Neural progenitor cell (in vitro differentiated cells): Measurements from ENCODE around the gene NDUFA8. TPM values are rescaled to one million over a fixed set of nuclear protein-coding genes. Genes with fewer than 3 reads are reported as not detected.

ENCODE experiments used
- DNase-seq: peaks from one replicate; pipeline ENCODE4 v3.0.0-alpha.2; 2016; ENCODE audit warnings: low spot score
- H2AFZ ChIP-seq: fragments of 200-600 bp; sonication (generic); replicated peaks from 2 replicates; pipeline ENCODE4 v1.6.1; 2016; ENCODE audit warnings: antibody characterized with exemption
- H3F3A ChIP-seq: fragments of 200-600 bp; sonication (generic); 2 replicates; pipeline ENCODE4 v1.6.1; 2016; ENCODE audit warnings: antibody characterized with exemption, low read depth
- H3K27ac ChIP-seq: fragments of 200-600 bp; sonication (generic); 2 replicates; pipeline ENCODE4 v1.5.1; 2016; ENCODE audit warnings: mild to moderate bottlenecking
- H3K27me3 ChIP-seq: fragments of 200-600 bp; sonication (generic); 2 replicates; pipeline ENCODE4 v1.6.1; 2016; ENCODE audit warnings: mild to moderate bottlenecking, moderate library complexity
- H3K36me3 ChIP-seq: fragments of 200-600 bp; sonication (generic); 2 replicates; pipeline ENCODE4 v1.5.1; 2016
- H3K4me1 ChIP-seq: fragments of 200-600 bp; sonication (generic); 2 replicates; pipeline ENCODE4 v1.6.1; 2016; ENCODE audit warnings: mixed run types
- H3K4me2 ChIP-seq: fragments of 200-600 bp; sonication (generic); 2 replicates; pipeline ENCODE4 v1.6.1; 2016
- H3K4me3 ChIP-seq: fragments of 200-600 bp; sonication (generic); 2 replicates; pipeline ENCODE4 v1.5.1; 2016
- H3K79me2 ChIP-seq: fragments of 200-600 bp; sonication (generic); 2 replicates; pipeline ENCODE4 v1.6.1; 2016; ENCODE audit warnings: low read depth
- H3K9ac ChIP-seq: fragments of 200-600 bp; sonication (generic); 2 replicates; pipeline ENCODE4 v1.6.1; 2016
- H3K9me3 ChIP-seq: fragments of 200-600 bp; sonication (generic); 2 replicates; pipeline ENCODE4 v1.5.1; 2016; ENCODE audit warnings: low read depth
- H4K20me1 ChIP-seq: fragments of 200-600 bp; sonication (generic); 2 replicates; pipeline ENCODE4 v1.6.1; 2016; ENCODE audit warnings: low read depth
- H3K27ac Mint-ChIP-seq: 3 replicates; pipeline ENCODE4 v1.8.0; 2021; ENCODE audit warnings: mixed read lengths
- H3K27me3 Mint-ChIP-seq: 2 replicates; pipeline ENCODE4 v1.8.0; 2022; ENCODE audit warnings: low read depth, mild to moderate bottlenecking, inconsistent platforms, moderate library complexity, mixed read lengths; ENCODE audit not compliant: insufficient read depth
- H3K36me3 Mint-ChIP-seq: 3 replicates; pipeline ENCODE4 v1.8.0; 2021; ENCODE audit warnings: mixed read lengths
- H3K4me1 Mint-ChIP-seq: 3 replicates; pipeline ENCODE4 v1.8.0; 2021; ENCODE audit warnings: mixed read lengths
- H3K4me3 Mint-ChIP-seq: 3 replicates; pipeline ENCODE4 v1.8.0; 2021; ENCODE audit warnings: mild to moderate bottlenecking, moderate library complexity, mixed read lengths
- H3K9me3 Mint-ChIP-seq: 3 replicates; pipeline ENCODE4 v1.8.0; 2020; ENCODE audit warnings: mixed read lengths
- EZH2 ChIP-seq: fragments of 200-600 bp; sonication (generic); IDR thresholded peaks from 2 replicates; pipeline ENCODE4 v1.6.1; 2017; ENCODE audit warnings: antibody characterized with exemption, mild to moderate bottlenecking, moderate library complexity
- EZH2phosphoT487 ChIP-seq: fragments of 200-600 bp; sonication (generic); IDR thresholded peaks from 2 replicates; pipeline ENCODE4 v1.6.1; 2017; ENCODE audit warnings: antibody characterized with exemption
- total RNA-seq: library from RNA; depleted of rRNA; stranded (reverse); fragments of >200 nt; gene quantifications from 2 replicates; pipeline ENCODE4 v1.2.3, GENCODE V29; 2015; ENCODE audit warnings: low replicate concordance
- TF ChIP-seq, protein P1 (sequence below): fragments of 200-600 bp; sonication (generic); IDR thresholded peaks from 2 replicates; pipeline ENCODE4 v1.5.1; 2017; ENCODE audit warnings: antibody characterized with exemption, mild to moderate bottlenecking

NDUFA8 gene
- total RNA-seq, 1 donor from 2014 or later, result 49.6 TPM

DNA sequence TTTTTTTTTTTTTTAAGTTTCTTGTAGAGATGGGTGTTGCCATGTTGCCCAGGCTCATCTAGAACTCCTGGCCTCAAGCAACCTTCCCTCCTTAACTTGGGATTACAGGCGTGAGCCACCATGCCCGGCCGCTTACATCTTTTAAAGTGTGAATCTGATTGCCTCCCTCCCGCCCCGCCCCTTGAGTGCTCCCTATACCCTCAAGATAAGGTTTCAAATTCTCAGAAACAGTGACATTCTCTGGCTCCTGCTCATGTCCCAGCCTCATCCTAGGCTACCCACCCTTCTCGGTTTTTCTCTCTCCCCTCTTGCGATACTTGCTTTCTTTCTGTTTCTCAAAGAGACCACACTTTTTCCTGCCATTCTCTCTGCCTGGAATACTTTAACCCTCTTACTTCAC lies 12.6 kb upstream of the NDUFA8 start:
- peaks cover 14% of the 10 kb centered on the region for H3K27me3 Mint-ChIP-seq
- no peak for DNase-seq
- Histone ChIP-seq H3K9ac (no peak overlapping the region), H3K4me1 (no peaks in the 10 kb centered on the region), H3F3A (no peaks in the 10 kb centered on the region), H3K4me2 (no peak overlapping the region), H3K79me2 (no peaks in the 10 kb centered on the region), H3K9me3 (no peaks in the 10 kb centered on the region), H4K20me1 (no peaks in the 10 kb centered on the region), H3K36me3 (no peaks in the 10 kb centered on the region), H3K4me3 (no peak overlapping the region), H2AFZ (no peak overlapping the region), H3K27ac (no peak overlapping the region), H3K27me3 (peaks cover 17% of the 10 kb centered on the region)
- no peak for TF ChIP-seq EZH2phosphoT487
- TF ChIP-seq, protein P1, sequence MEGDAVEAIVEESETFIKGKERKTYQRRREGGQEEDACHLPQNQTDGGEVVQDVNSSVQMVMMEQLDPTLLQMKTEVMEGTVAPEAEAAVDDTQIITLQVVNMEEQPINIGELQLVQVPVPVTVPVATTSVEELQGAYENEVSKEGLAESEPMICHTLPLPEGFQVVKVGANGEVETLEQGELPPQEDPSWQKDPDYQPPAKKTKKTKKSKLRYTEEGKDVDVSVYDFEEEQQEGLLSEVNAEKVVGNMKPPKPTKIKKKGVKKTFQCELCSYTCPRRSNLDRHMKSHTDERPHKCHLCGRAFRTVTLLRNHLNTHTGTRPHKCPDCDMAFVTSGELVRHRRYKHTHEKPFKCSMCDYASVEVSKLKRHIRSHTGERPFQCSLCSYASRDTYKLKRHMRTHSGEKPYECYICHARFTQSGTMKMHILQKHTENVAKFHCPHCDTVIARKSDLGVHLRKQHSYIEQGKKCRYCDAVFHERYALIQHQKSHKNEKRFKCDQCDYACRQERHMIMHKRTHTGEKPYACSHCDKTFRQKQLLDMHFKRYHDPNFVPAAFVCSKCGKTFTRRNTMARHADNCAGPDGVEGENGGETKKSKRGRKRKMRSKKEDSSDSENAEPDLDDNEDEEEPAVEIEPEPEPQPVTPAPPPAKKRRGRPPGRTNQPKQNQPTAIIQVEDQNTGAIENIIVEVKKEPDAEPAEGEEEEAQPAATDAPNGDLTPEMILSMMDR, result no peak
- no peak for TF ChIP-seq EZH2
- no peak overlapping the region for H3K4me3 Mint-ChIP-seq
- no peaks in the 10 kb centered on the region for H3K36me3 Mint-ChIP-seq
- H3K9me3 Mint-ChIP-seq, result no peaks in the 10 kb centered on the region
- H3K27ac Mint-ChIP-seq, result no peak overlapping the region
- no peaks in the 10 kb centered on the region for H3K4me1 Mint-ChIP-seq

DNA sequence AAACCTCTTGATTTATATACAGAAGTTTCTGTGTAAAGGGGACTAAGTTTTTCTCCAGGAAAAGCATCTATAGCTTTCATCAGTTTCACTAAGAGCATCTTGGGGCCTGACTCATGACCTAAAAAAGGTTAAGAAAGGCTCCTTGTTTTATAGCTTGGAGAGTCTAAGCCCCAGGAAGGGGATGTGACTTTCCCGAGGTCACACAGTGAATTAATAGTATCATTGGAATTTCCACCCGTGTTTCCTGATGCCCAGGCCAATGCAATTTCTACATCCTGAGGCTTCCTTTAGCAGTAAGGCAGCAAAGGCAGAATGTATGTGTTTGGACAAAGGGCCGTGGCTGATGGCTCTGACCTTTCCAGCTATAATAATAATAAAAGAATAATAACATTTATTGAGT lies 8.8 kb upstream of the NDUFA8 start:
- H3K9me3 ChIP-seq, result no peaks in the 10 kb centered on the region
- DNase-seq, result no peak
- no peaks in the 10 kb centered on the region for H3K36me3 ChIP-seq
- H3F3A ChIP-seq, result no peaks in the 10 kb centered on the region
- Mint-ChIP-seq H3K27ac (no peak overlapping the region), H3K27me3 (peaks cover 9% of the 10 kb centered on the region), H3K36me3 (no peaks in the 10 kb centered on the region), H3K4me1 (no peaks in the 10 kb centered on the region), H3K4me3 (no peak overlapping the region), H3K9me3 (no peaks in the 10 kb centered on the region)
- no peak overlapping the region for H3K4me2 ChIP-seq
- H3K27ac ChIP-seq, result no peak overlapping the region
- no peaks in the 10 kb centered on the region for H3K4me1 ChIP-seq
- H3K4me3 ChIP-seq, result no peak overlapping the region
- H3K27me3 ChIP-seq, result peaks cover 28% of the 10 kb centered on the region
- no peak overlapping the region for H2AFZ ChIP-seq
- no peaks in the 10 kb centered on the region for H3K79me2 ChIP-seq
- H4K20me1 ChIP-seq, result no peaks in the 10 kb centered on the region
- no peak overlapping the region for H3K9ac ChIP-seq
- TF ChIP-seq EZH2phosphoT487, result no peak
- no peak for TF ChIP-seq EZH2
- TF ChIP-seq, protein P1, result no peak

DNA sequence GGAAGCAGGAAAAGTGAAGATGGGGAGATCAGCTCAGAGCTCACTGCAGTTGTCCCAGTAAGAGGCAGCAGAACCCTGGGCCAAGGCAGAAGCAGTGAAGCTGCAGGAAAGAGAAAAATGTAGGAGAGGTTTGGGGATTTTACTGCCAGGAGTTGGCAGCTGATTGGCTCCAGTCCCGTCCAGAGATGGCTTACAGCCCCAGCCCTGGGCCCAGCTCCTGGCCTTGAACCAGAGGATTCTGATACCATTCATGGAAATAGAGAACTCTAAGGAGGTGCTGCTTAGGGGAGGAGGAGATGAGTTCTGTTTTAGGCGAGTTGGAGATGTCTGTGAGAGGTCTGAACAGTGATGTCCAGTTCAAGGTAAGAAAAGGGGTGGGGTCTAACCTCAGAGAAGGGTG lies 4.7 kb upstream of the NDUFA8 start:
- peaks cover 13% of the 10 kb centered on the region for H3K27me3 Mint-ChIP-seq

More for the DNA sequence above, 4.7 kb upstream of the NDUFA8 start:
- no peaks in the 10 kb centered on the region for H3K4me1 ChIP-seq
- H3K27me3 ChIP-seq, result peaks cover 32% of the 10 kb centered on the region
- peaks cover 10% of the 10 kb centered on the region for H3K4me1 Mint-ChIP-seq
- H3K9me3 ChIP-seq, result no peaks in the 10 kb centered on the region
- no peaks in the 10 kb centered on the region for H4K20me1 ChIP-seq
- no peak overlapping the region for H2AFZ ChIP-seq
- TF ChIP-seq EZH2 (no peak), EZH2phosphoT487 (no peak)
- TF ChIP-seq, protein P1, result no peak
- H3K4me3 Mint-ChIP-seq, result no peak overlapping the region
- no peaks in the 10 kb centered on the region for H3K36me3 Mint-ChIP-seq
- H3K79me2 ChIP-seq, result peaks cover under 1% of the 10 kb centered on the region
- H3K9ac ChIP-seq, result no peak overlapping the region
- H3K9me3 Mint-ChIP-seq, result peaks cover 8% of the 10 kb centered on the region
- H3K27ac ChIP-seq, result no peak overlapping the region
- no peak for DNase-seq
- H3K36me3 ChIP-seq, result no peaks in the 10 kb centered on the region
- H3K4me3 ChIP-seq, result no peak overlapping the region
- no peak overlapping the region for H3K4me2 ChIP-seq
- H3K27ac Mint-ChIP-seq, result no peak overlapping the region
- no peaks in the 10 kb centered on the region for H3F3A ChIP-seq
